ENCODE measurements around the gene MT1E.

GRCh38 chr16:56607109-56607618 lies 18.4 kb upstream of the MT1E start:
- TF ChIP-seq POLR2A (IDR thresholded peaks at IDR 0.05) = no peak
- no peak for TF ChIP-seq CTCF (IDR thresholded peaks at IDR 0.05)

All from Peyer's patch (tissue), 4 donors.